ENCODE results near the gene CFAP107.

The CFAP107 gene

DNA sequence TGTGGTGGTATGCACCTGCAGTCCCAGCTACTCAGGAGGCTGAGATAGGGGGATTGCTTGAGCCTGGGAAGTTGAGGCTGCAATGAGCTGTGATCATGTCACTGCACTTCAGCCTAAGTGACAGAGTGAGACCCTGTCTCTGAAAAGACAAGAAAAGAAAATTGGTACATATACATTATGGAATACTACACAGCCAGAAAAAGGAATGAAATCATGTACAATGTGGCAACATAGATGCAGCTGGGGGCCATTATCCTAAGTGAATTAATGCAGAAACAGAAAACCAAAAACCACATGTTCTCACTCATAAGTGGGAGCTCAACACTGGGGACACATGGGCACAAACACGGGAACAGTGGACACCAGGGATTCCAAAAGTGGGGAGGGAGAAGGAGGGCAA, 7.1 kb upstream of the CFAP107 start:
- no peak for DNase-seq (ENCODE audit: low spot score)
- in situ Hi-C loops (cut with MboI; ENCODE audit: low sequenced_read_pairs, unreplicated experiment), result no loop called here
- TF ChIP-seq, protein P1, sequence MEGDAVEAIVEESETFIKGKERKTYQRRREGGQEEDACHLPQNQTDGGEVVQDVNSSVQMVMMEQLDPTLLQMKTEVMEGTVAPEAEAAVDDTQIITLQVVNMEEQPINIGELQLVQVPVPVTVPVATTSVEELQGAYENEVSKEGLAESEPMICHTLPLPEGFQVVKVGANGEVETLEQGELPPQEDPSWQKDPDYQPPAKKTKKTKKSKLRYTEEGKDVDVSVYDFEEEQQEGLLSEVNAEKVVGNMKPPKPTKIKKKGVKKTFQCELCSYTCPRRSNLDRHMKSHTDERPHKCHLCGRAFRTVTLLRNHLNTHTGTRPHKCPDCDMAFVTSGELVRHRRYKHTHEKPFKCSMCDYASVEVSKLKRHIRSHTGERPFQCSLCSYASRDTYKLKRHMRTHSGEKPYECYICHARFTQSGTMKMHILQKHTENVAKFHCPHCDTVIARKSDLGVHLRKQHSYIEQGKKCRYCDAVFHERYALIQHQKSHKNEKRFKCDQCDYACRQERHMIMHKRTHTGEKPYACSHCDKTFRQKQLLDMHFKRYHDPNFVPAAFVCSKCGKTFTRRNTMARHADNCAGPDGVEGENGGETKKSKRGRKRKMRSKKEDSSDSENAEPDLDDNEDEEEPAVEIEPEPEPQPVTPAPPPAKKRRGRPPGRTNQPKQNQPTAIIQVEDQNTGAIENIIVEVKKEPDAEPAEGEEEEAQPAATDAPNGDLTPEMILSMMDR (IDR thresholded peaks at IDR 0.05; ENCODE audit: borderline replicate concordance, control extremely low read depth, extremely low read depth, insufficient read depth, missing control alignments), result no peak

DNA sequence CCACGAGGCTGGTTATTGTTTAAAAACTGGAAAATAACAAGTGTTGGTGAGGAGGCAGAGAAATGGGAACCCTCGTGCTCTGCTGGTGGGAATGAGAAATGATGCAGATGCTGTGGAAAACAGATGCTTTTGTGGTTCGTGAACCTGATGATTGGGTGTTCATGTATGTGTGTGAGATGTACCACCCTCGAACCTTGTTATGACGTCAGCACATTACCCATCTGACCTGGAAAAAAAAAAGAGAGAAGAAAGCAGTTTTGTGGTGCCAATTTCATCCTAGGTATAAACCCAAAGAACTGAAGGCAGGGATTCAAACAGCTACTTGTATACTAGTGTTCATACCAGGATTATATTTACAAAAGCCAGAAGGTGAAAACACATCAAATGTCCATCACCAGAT, 6.4 kb upstream of the CFAP107 start:
- DNase-seq (ENCODE audit: low spot score), result no peak
- TF ChIP-seq, protein P1 (IDR thresholded peaks at IDR 0.05; ENCODE audit: borderline replicate concordance, control extremely low read depth, extremely low read depth, insufficient read depth, missing control alignments), result no peak
- in situ Hi-C loops (cut with MboI; ENCODE audit: low sequenced_read_pairs, unreplicated experiment), result no loop called here

DNA sequence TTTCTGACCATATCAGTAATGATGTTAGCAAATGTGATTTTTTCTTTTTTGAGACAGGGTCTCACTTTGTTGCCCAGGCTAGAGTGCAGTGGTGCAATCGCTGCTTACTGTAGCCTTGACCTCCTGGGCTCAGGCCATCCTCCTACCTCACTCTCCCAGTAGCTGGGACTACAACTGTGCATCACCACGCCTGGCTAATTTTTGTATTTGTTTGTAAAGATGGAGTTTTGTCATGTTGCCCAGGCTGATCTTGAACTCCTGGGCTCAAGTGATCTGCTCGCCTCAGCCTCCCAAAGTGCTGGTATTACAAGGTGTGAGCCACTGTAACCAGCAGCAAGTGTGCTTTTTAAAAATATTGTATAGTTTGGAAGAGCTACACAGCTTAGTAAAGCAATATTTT, 4.1 kb upstream of the CFAP107 start:
- in situ Hi-C loops (cut with MboI; ENCODE audit: low sequenced_read_pairs, unreplicated experiment), result no loop called here
- DNase-seq (ENCODE audit: low spot score), result no peak
- TF ChIP-seq, protein P1 (IDR thresholded peaks at IDR 0.05; ENCODE audit: borderline replicate concordance, control extremely low read depth, extremely low read depth, insufficient read depth, missing control alignments), result no peak

DNA sequence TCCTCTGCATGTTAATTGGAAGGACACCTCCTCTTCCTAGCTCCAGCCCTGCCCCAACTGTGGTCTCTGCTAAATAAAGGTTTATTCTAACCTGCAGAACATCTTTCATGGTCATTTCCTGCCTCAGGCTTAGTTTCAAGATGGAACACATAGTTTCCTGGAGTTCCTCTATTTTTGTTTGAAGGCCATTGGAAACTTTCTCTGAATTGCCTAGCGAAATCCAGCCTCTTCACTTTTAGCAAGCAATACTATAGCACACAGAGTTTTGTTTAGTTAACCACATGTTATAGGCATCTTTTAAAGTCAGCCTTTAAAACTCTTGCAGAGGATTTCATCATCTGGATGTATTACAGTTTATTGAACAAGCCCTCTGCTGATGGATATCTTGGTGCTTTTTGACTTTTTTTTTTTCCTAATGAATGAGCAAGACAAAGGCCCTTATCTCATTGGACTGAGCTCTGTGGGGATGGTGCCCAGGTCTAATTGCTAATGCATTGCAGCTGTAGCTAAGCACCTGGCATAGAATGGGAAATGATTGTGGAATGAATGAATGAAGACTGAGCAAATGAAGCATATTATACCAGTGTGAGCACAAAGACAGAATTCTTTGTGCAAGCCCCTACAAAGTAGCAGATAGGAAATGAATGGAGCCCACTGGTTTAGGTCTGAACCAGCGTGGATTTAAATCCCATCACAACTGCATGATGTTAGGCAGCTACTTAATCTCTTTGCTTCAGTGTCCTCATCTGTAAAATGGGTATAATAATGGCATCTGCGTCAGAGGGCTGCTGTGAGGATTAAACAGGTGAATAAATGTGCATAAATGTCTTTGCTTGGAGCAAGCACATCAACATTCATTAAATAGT, 641 bp upstream of the CFAP107 start:
- in situ Hi-C loops (cut with MboI; ENCODE audit: low sequenced_read_pairs, unreplicated experiment), result no loop called here
- no peak for DNase-seq (ENCODE audit: low spot score)
- TF ChIP-seq, protein P1 (IDR thresholded peaks at IDR 0.05; ENCODE audit: borderline replicate concordance, control extremely low read depth, extremely low read depth, insufficient read depth, missing control alignments), result no peak

DNA sequence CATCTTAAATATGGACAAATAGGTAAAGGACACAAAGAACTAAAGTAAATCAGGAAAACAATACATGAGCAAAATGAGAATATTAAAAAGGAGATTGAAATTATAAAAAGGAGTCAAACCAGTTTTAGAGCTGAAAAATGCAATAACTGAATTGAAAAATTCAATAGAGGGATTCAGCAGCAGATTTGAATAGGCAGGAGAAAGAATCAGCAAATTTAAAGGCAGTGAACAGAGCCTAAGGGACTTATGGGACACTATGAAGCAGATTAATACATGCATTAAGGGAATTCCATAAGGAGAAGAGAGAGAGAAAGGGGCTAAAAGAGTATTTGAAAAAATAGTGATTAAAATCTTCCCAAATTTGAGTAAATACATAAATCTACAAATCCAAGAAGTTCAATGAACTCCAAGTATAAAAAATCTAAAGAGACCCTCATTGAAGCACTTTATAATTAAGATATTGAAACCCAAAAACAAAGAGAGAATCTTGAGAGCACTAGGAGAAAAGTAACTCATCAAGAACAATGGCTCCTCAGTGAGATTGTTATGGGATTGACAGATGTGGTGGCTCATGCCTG, 2.9 kb downstream of the CFAP107 start:
- TF ChIP-seq, protein P1 (IDR thresholded peaks at IDR 0.05; ENCODE audit: borderline replicate concordance, control extremely low read depth, extremely low read depth, insufficient read depth, missing control alignments), result no peak
- in situ Hi-C loops (cut with MboI; ENCODE audit: low sequenced_read_pairs, unreplicated experiment), result no loop called here
- no peak for DNase-seq (ENCODE audit: low spot score)

DNA sequence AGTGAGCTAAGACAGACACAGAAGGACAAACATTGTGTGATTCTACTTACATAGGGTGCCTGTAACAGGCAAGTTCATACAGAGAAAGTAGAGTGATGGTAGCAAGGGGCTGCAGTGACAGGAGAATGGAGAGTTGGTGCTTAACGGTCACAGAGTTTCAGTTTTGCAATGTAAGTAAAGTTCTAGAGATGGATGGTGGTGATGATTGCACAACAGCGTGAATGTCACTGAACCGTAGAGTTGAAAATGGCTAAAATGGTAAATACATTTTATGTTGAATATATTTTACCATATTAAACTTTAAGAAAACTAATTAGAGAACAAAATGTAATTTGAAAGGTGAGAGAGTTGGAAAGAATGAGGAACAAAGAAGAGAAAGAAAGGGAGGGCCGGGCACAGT, 8.7 kb downstream of the CFAP107 start:
- TF ChIP-seq, protein P1 (IDR thresholded peaks at IDR 0.05; ENCODE audit: borderline replicate concordance, control extremely low read depth, extremely low read depth, insufficient read depth, missing control alignments), result no peak
- no peak for DNase-seq (ENCODE audit: low spot score)
- in situ Hi-C loops (cut with MboI; ENCODE audit: low sequenced_read_pairs, unreplicated experiment), result no loop called here

Measured in GM13976 (cell line).